GM04504 (cell line): ENCODE measurements around the gene CBY1.
A peak's percentile ranks its signal among the peaks of the same experiment; 100 is the strongest.

Source experiments
- DNase-seq: peaks from one replicate; pipeline ENCODE4 v3.0.0-alpha.2; 2012; ENCODE audit warnings: low read depth

The CBY1 gene

GRCh38 chr22:38700789-38701628, 44.6 kb downstream of the CBY1 start, which contains the start of gene JOSD1:
Gene JOSD1 (minus strand): TSS chr22:38700943. CDS start chr22:38699987, 956 bp downstream.
- peak; percentile 74 for DNase-seq

GRCh38 chr22:38704654-38705234, 48.3 kb downstream of the CBY1 start:
- DNase-seq: no peak

- DNase-seq: peak; percentile 100
Observed at GRCh38 chr22:38705235-38706100, 49.0 kb downstream of the CBY1 start, which contains the start of gene GTPBP1. Gene GTPBP1 (plus strand): TSS chr22:38705944. CDS start chr22:38705956, 12 bp downstream.

GRCh38 chr22:38706101-38706900, 49.9 kb downstream of the CBY1 start:
- peak; percentile 21 for DNase-seq

- DNase-seq: no peak
Observed at GRCh38 chr22:38706901-38707195, 50.4 kb downstream of the CBY1 start.

- DNase-seq: peak; percentile 5
Observed at GRCh38 chr22:38707346-38707745, 50.9 kb downstream of the CBY1 start.

GRCh38 chr22:38707984-38708383, 51.5 kb downstream of the CBY1 start:
- DNase-seq: no peak

- DNase-seq: no peak
Observed at GRCh38 chr22:38709306-38709705, 52.9 kb downstream of the CBY1 start.

GRCh38 chr22:38710351-38710750, 53.9 kb downstream of the CBY1 start:
- DNase-seq: no peak

GRCh38 chr22:38710866-38711265, 54.4 kb downstream of the CBY1 start:
- DNase-seq: no peak

- no peak for DNase-seq
Observed at GRCh38 chr22:38712486-38713207, 56.2 kb downstream of the CBY1 start.

- no peak for DNase-seq
Observed at GRCh38 chr22:38713921-38714320, 57.5 kb downstream of the CBY1 start.

- DNase-seq: no peak
Observed at GRCh38 chr22:38715176-38715764, 58.8 kb downstream of the CBY1 start.

- DNase-seq: no peak
Observed at GRCh38 chr22:38715852-38716251, 59.4 kb downstream of the CBY1 start.

GRCh38 chr22:38716271-38716670, 59.8 kb downstream of the CBY1 start:
- DNase-seq: no peak

- DNase-seq: no peak
Observed at GRCh38 chr22:38716826-38717225, 60.4 kb downstream of the CBY1 start.

GRCh38 chr22:38717244-38717643, 60.8 kb downstream of the CBY1 start:
- no peak for DNase-seq

GRCh38 chr22:38718414-38718813, 62.0 kb downstream of the CBY1 start:
- DNase-seq: peak; percentile 66

GRCh38 chr22:38719196-38719595, 62.8 kb downstream of the CBY1 start:
- DNase-seq: no peak

GRCh38 chr22:38720350-38720749, 63.9 kb downstream of the CBY1 start:
- DNase-seq: no peak

GRCh38 chr22:38721551-38721950, 65.1 kb downstream of the CBY1 start:
- no peak for DNase-seq
